Hippocampal formation (tissue), 2 donors: ENCODE measurements around the gene SPOPL.

ENCODE experiments used
- DNase-seq, 2 donors: peaks; one replicate each; lab custom pipeline; 2025; lab: John Stamatoyannopoulos, UW

The SPOPL gene

DNA sequence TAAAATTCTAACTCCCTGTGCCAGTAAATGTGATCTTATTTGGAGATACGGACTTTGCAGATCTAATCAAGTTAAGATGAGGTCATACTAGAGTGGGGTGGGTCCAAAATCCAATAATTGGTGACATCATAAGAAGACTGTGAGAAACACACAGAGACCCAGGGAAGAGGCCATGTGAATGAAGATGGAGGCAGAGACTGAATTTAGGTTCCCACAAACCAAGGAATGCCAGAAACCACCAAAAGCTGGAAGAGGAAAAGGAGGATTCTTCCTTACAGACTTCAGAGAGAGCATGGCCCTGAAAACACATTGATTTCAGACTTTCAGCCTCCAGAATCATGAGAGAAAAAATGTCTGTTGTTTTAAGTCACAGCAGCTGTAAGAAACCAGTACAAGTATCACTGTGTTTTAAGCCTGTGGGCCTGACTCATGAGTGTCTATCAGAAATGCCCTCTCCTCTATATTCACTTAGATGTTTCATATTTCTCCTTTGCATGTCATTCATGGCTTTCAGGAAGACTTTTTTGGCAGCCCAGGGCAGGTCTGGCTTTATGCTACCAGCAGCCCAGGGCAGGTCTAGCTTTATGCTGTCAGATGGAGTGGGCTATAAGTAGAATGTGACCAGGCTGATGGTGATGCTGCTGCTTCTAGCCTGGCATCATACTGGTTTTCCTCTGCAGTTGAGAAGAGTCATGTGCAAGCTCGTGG lies 100.0 kb downstream of the SPOPL start:
- DNase-seq: no peak

DNA sequence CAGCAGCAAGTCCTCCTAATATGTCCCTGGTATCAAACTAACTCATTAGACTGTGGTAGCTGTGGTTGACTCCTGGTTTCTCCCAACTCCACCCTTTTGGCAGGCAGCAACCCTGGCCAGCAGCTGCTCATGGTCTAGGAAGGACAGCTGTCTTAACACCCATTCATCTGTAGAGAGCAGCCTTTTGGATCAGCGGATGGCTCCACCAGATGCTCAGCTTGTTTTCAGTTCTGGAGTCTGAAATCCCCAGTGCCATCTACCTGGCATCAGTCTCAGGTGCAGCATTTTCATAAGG lies 100.5 kb downstream of the SPOPL start:
- DNase-seq: no peak

DNA sequence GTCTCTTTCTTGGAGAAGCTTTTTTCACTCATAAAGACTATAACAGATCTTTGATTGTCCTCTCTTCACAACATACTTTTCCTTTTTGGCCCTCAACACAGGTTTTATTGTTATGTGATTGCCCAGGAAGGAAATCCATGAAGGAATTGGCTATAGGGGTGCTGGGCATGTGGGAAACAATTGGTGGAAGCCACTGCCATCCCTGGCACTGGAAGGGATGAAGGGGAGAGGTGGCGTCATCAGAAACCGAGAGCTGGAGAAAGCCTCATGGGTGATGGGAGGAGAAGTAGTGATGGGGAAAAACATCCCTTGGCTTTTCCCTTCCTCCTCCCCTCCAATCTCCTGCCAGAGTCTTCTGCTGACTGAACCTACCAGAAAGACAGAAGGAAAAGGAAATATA lies 106.2 kb downstream of the SPOPL start:
- no peak for DNase-seq

DNA sequence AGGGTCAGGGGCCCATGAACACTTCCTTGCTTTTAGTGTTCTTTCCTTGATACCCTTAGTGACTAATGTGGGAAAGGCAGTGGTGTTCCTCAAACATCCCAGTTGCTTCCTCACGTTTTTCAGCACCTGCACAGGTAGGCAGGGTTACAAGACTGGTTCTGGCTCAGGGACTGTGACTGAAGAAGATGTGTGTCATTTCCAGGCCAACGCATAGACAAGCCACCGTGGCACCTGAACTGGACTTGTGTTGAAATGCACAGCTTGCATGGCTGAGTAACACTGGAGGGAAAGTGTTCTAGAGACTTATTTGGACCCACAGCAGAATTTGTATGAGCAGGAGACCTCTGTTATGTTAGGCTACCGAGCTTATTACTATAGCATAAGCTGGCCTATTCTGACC lies 107.9 kb downstream of the SPOPL start:
- no peak for DNase-seq

DNA sequence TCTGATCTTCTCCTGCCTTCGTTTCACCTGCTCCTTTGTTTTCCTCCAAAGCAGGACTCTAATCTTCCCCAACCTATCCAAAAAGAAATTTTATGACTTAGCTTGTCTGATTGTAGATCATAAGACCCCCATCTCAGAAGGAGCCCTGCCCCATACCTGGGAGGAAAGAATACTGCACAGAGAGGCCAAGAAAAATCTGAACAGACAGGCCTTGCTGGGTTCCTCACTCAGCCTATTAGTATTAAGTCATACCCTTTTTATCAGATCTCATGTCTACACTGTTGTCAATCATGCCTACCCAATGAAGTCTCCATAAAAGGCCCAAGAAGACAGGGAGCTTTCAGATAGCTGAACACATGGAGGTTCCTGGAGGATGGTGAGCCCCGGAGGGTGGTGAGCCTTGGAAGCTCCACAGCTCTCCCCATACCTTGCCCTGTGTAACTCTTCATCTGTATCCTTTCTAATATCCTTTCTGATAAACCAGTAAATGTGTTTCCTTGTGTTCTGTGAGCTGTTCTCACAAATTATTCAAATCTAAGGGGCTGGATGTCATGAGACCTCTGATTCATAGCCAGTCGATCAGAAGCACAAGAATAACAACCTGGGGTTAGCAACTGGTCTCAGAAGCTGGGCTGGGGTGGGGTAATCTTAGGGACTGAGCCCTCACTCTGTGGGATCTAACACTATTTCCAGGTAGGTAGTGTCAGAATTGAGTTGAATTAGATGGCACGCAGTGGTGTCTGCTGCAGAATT lies 108.8 kb downstream of the SPOPL start:
- DNase-seq: no peak

DNA sequence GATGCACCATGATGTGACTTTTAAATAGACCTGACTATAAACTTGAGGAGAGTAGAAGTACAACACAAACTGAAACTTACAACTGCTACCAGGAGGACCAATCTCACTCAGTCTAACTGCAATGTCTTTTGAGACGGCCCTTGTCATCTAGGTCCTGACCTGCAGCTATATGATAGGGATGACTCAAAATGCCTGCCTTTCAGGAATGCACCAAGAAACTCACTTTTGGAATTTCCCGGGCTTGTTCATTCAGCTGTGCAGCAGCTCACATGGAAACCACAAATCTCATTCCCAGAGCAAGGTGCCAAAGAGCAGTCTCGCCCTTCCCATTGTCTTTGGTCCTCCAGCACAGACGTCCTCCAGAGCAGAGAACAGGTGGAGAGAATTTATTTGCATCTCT lies 113.7 kb downstream of the SPOPL start:
- DNase-seq: no peak

DNA sequence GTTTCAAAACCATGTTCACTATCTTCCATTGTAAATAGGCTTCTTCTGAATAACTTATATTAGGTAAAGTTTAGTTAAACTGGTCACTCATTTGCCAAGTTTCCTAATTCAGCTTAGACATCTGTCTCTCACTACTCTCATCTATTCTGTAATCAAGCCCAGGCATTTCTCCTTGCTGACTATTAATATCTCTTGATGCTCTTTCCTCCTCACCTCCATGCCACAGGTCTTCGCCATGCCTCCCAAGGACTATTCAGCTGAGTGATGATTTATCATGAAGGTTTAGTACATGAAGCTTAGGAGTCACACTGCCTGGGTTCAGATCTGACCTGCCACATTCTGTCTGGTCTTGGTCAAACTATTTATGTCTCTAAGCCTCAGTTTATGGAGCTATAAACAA lies 115.5 kb downstream of the SPOPL start:
- DNase-seq: no peak

DNA sequence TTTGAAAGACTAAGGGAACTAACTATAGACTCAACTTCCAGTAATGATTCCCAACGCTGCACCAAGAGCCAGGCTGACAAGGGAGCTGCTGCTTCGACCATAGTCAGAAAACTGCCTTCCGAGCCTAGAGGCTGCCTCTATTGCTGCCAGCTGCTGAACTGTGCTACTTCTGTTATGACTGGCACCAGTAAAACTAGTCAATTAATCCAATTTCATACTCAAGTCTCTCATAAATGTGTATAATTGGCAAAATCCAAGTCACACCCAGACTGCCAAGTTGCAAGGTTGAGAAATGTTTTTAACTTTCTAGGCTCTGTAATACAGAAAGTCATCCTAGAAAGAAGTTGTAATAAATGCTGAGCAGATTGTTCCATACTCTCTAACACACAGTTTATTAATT lies 117.4 kb downstream of the SPOPL start:
- DNase-seq: no peak

DNA sequence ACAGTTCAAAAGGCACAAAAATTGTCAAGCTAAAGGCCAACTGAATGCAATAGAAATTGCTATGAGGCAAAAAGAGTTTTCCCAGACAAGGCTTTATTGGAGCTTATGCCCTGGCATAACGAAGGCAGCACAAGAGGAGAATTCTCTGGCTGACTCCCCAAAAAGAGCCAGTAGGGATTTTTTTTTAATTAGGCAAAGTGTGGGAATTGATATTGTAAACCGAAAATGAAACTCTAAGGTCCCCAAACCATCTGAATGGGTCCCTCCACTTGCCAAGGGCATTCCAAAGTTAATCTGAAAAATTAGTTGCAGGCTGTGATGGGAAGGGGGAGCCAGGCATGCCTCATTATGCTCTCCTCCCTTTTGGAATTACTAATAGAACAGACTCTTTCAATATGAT lies 118.9 kb downstream of the SPOPL start:
- no peak for DNase-seq

DNA sequence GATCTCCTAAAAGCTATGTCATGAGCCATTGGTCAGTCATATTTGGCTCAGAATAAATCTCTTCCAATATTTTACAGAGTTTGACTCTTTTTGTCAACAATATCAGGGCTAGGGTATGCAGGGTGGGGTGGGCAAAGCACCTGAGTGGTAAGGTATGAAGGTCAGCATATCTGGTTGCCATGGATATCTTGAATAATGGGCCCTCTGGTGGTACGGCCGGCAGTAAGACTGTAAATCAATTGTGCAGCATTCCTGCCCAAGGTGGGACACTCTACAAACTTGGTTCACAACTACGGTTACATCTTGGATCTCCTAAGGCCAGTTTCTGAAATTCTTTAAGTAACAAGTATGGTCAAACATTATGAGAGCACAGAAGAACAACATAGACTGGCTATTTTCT lies 119.6 kb downstream of the SPOPL start:
- DNase-seq: no peak

DNA sequence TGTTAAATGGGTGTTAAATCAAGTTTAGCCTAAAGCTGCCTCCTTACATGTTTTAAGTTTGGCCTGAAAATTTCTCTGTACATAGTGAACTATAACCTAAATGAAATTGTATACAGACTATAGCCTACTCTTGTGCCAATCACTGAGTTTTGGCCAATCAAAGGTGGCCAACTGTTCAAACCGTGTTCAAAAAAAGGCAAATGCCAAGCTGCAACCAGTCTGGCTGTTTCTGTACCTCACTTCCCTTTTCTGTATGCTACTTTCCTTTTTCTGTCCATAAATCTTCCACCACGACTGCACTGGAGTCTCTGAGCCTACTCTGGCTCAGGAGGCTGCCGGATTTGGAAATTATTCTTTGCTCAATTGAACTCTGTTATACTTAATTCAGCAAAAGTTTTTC lies 121.0 kb downstream of the SPOPL start:
- no peak for DNase-seq
